B cell (primary cell): ENCODE measurements around the gene CMTM8. TPM values are rescaled to one million over a fixed set of nuclear protein-coding genes. Genes with fewer than 3 reads are reported as not detected.
A peak's percentile ranks its signal among the peaks of the same experiment; 100 is the strongest.

Source experiments
- ATAC-seq: fragments of 200-7000 bp; cut with Tn5 transposase; one replicate; pipeline ENCODE4 v1.10.0; 2021; ENCODE audit warnings: low read depth, mild to moderate bottlenecking, moderate number of reproducible peaks, moderate library complexity
- CTCF ChIA-PET: fragments of 350-600 bp; sonication (Branson Sonifier 250); formaldehyde crosslinking; loops from one replicate; lab custom pipeline; 2021; ENCODE audit warnings: antibody characterized with exemption, inconsistent platforms; lab: Charles Lee
- POLR2A ChIA-PET: fragments of 350-600 bp; sonication (Branson Sonifier 250); formaldehyde crosslinking; loops from one replicate; lab custom pipeline; 2021; ENCODE audit warnings: antibody characterized with exemption; lab: Charles Lee
- DNase-seq: peaks from one replicate; pipeline ENCODE4 v3.0.0; 2013
- H2AFZ ChIP-seq: 2 replicates; pipeline ENCODE4 v1.6.1; 2012; ENCODE audit warnings: mild to moderate bottlenecking, low read depth, low read length; ENCODE audit not compliant: insufficient read depth, poor library complexity, severe bottlenecking
- H3K27ac ChIP-seq, 2 donors: 1 replicate in 1 of 2; 2 replicates in 1 of 2; pipeline ENCODE4 v1.5.1; 2012 to 2013; ENCODE audit warnings: low read length in 2 of 2, mild to moderate bottlenecking in 2 of 2, moderate library complexity in 1 of 2
- H3K27me3 ChIP-seq, 4 experiments: fragments of 200-600 bp in 1 of 4; sonication (generic) in 1 of 4; replicated peaks in 1 of 4; 1 replicate in 2 of 4; 2 replicates in 2 of 4; pipeline versions ENCODE4 v1.6.1 to v1.7.0; 2013 to 2016; ENCODE audit warnings: low read length in 3 of 4, mild to moderate bottlenecking in 2 of 4, mixed read lengths in 1 of 4, moderate library complexity in 1 of 4; ENCODE audit not compliant: insufficient read depth in 4 of 4, control insufficient read depth in 3 of 4; ENCODE audit errors: control extremely low read depth in 1 of 4
- H3K36me3 ChIP-seq, 2 experiments: replicated peaks in 1 of 2; 1 replicate in 1 of 2; 2 replicates in 1 of 2; pipeline versions ENCODE4 v1.6.1 to v1.7.1; 2013; ENCODE audit warnings: low read length in 1 of 2; ENCODE audit not compliant: insufficient read depth in 2 of 2, control insufficient read depth in 1 of 2; ENCODE audit errors: control extremely low read depth in 1 of 2, extremely low read depth in 1 of 2
- H3K4me1 ChIP-seq, 2 donors: fragments of 200-600 bp in 1 of 2; sonication (generic) in 1 of 2; 1 replicate in 1 of 2; 2 replicates in 1 of 2; pipeline versions ENCODE4 v1.5.1 to v1.6.1; 2013 to 2017; ENCODE audit warnings: low read length in 2 of 2; ENCODE audit not compliant: control insufficient read depth in 2 of 2, insufficient read depth in 2 of 2
- H3K4me2 ChIP-seq: replicated peaks from 2 replicates; pipeline ENCODE3; 2012; ENCODE audit warnings: mild to moderate bottlenecking, low read depth, low read length; ENCODE audit not compliant: poor library complexity, severe bottlenecking
- H3K4me3 ChIP-seq, 5 experiments: fragments of 200-600 bp in 1 of 5; sonication (generic) in 1 of 5; 1 replicate in 3 of 5; 2 replicates in 2 of 5; pipeline versions ENCODE4 v1.5.1 to v1.7.0; 2011 to 2016; ENCODE audit warnings: low read length in 4 of 5, mild to moderate bottlenecking in 4 of 5, low read depth in 2 of 5, control low read depth in 1 of 5, moderate library complexity in 1 of 5; ENCODE audit not compliant: insufficient read depth in 1 of 5; ENCODE audit errors: control extremely low read depth in 1 of 5, extremely low read depth in 1 of 5
- H3K79me2 ChIP-seq: fragments of 200-600 bp; sonication (generic); one replicate; pipeline ENCODE4 v1.6.0; 2016; ENCODE audit warnings: low read length; ENCODE audit not compliant: control insufficient read depth, insufficient read depth
- H3K9ac ChIP-seq: fragments of 200-600 bp; sonication (generic); 2 replicates; pipeline ENCODE4 v1.6.1; 2017; ENCODE audit warnings: mild to moderate bottlenecking, low read length, moderate library complexity
- H3K9me3 ChIP-seq, 3 donors: one replicate each; pipeline versions ENCODE4 v1.6.1 to v1.7.1; 2013; ENCODE audit warnings: low read length in 2 of 3; ENCODE audit not compliant: control insufficient read depth in 2 of 3, insufficient read depth in 1 of 3; ENCODE audit errors: control extremely low read depth in 1 of 3
- H4K20me1 ChIP-seq: 2 replicates; pipeline ENCODE4 v1.6.0; 2012; ENCODE audit warnings: mild to moderate bottlenecking, low read length; ENCODE audit not compliant: insufficient read depth, control insufficient read depth, poor library complexity, severe bottlenecking
- H3K27ac Mint-ChIP-seq: one replicate; pipeline ENCODE4 v1.8.0; 2021; ENCODE audit warnings: mixed read lengths
- H3K27me3 Mint-ChIP-seq: one replicate; pipeline ENCODE4 v1.8.0; 2021; ENCODE audit warnings: mixed read lengths
- H3K4me1 Mint-ChIP-seq: one replicate; pipeline ENCODE4 v1.8.0; 2021; ENCODE audit warnings: mixed read lengths
- H3K4me3 Mint-ChIP-seq: one replicate; pipeline ENCODE4 v1.8.0; 2021; ENCODE audit warnings: mixed read lengths
- H3K9me3 Mint-ChIP-seq: one replicate; pipeline ENCODE4 v1.8.0; 2022; ENCODE audit warnings: mixed read lengths; ENCODE audit not compliant: insufficient read depth
- EZH2 ChIP-seq: IDR thresholded peaks from 2 replicates; pipeline ENCODE4 v1.6.1; 2012; ENCODE audit warnings: borderline replicate concordance, low read depth, mild to moderate bottlenecking, moderate library complexity, low read length; ENCODE audit not compliant: insufficient read depth, poor library complexity, severe bottlenecking
- WGBS: methylation state at CpG from one replicate; pipeline ENCODE4 v1.1.5; 2013; ENCODE audit warnings: missing lambda C conversion rate; ENCODE audit not compliant: insufficient coverage; 5-methylcytosine and 5-hydroxymethylcytosine counted together
- intact Hi-C: fragments of 100-400 bp; cut with micrococcal nuclease; formaldehyde crosslinking; loops from one replicate; pipeline ENCODE4 v1.10.0; 2022
- polyA plus RNA-seq: library from polyadenylated mRNA; depleted of rRNA; stranded (reverse); fragments of >200 nt; gene quantifications from 2 replicates; pipeline ENCODE4 v1.2.3, GENCODE V29; 2012
- total RNA-seq, 2 donors: library from RNA; stranded (reverse); fragments of 120-200 nt in 1 of 2; gene quantifications; 1 replicate in 1 of 2; 2 replicates in 1 of 2; pipeline versions ENCODE4 v1.2.3 to v1.2.4, GENCODE V29; 2013 to 2022
- TF ChIP-seq, protein P1 (sequence below): fragments of 200-600 bp; IDR thresholded peaks from one replicate; pipeline ENCODE4 v1.8.0; 2022; ENCODE audit warnings: antibody characterized with exemption, mild to moderate bottlenecking

CMTM8 gene
- total and polyA plus RNA-seq, 2 donors (not counting 1 experiment from before 2014, with no cell fraction given), result 0.25 to 0.28 TPM

GRCh38 chr3:32337505-32337904, 99.0 kb downstream of the CMTM8 start:
- H3K36me3 ChIP-seq, result no peaks in the 10 kb centered on the region
- Mint-ChIP-seq H3K27ac (no peak overlapping the region), H3K9me3 (no peaks in the 10 kb centered on the region), H3K4me1 (no peaks in the 10 kb centered on the region), H3K4me3 (no peak overlapping the region), H3K27me3 (no peaks in the 10 kb centered on the region)
- no peak overlapping the region for H3K4me2 ChIP-seq
- ChIA-PET CTCF (interaction anchor here (0.6 to 1.4 kb wide), 2 partner anchors 12 to 496 kb away, joined by 4 to 8 read pairs; no protein-coding TSS in a partner anchor), POLR2A (interaction anchor here (0.6 kb wide), 1 partner anchor 792 kb away, joined by 3 read pairs; no protein-coding TSS in a partner anchor)
- no peak overlapping the region for H3K4me3 ChIP-seq
- no peak overlapping the region for H2AFZ ChIP-seq
- no peaks in the 10 kb centered on the region for H3K27me3 ChIP-seq
- intact Hi-C loops, result no loop called here
- H4K20me1 ChIP-seq, result no peaks in the 10 kb centered on the region
- ATAC-seq (no peak), DNase-seq (no peak)
- no peak overlapping the region for H3K27ac ChIP-seq
- H3K9me3 ChIP-seq, result no peaks in the 10 kb centered on the region
- H3K9ac ChIP-seq, result no peak overlapping the region
- H3K79me2 ChIP-seq, result no peaks in the 10 kb centered on the region
- TF ChIP-seq, protein P1, sequence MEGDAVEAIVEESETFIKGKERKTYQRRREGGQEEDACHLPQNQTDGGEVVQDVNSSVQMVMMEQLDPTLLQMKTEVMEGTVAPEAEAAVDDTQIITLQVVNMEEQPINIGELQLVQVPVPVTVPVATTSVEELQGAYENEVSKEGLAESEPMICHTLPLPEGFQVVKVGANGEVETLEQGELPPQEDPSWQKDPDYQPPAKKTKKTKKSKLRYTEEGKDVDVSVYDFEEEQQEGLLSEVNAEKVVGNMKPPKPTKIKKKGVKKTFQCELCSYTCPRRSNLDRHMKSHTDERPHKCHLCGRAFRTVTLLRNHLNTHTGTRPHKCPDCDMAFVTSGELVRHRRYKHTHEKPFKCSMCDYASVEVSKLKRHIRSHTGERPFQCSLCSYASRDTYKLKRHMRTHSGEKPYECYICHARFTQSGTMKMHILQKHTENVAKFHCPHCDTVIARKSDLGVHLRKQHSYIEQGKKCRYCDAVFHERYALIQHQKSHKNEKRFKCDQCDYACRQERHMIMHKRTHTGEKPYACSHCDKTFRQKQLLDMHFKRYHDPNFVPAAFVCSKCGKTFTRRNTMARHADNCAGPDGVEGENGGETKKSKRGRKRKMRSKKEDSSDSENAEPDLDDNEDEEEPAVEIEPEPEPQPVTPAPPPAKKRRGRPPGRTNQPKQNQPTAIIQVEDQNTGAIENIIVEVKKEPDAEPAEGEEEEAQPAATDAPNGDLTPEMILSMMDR, result no peak
- no peak for TF ChIP-seq EZH2
- H3K4me1 ChIP-seq, result no peaks in the 10 kb centered on the region

- Histone ChIP-seq H3K27ac (no peak overlapping the region), H3K36me3 (no peaks in the 10 kb centered on the region), H3K4me2 (no peak overlapping the region), H2AFZ (no peak overlapping the region), H3K9ac (no peak overlapping the region), H3K27me3 (peaks cover 0 to 2% (median 0%) of the 10 kb centered on the region in 4 experiments), H3K79me2 (no peaks in the 10 kb centered on the region), H3K9me3 (no peaks in the 10 kb centered on the region), H3K4me1 (no peaks in the 10 kb centered on the region), H3K4me3 (no peak overlapping the region), H4K20me1 (no peaks in the 10 kb centered on the region)
- intact Hi-C loops, result loop anchor here (1.0 kb wide), 1 partner anchor 163 kb away; no protein-coding TSS in a partner anchor
- Mint-ChIP-seq H3K4me1 (no peaks in the 10 kb centered on the region), H3K9me3 (no peaks in the 10 kb centered on the region), H3K27me3 (no peaks in the 10 kb centered on the region), H3K27ac (no peak overlapping the region), H3K4me3 (no peak overlapping the region)
- ATAC-seq (peak; percentile 45), DNase-seq (peak; percentile 32)
- TF ChIP-seq EZH2, result no peak
- TF ChIP-seq, protein P1, result peak; percentile 31
- ChIA-PET POLR2A (no interaction called here), CTCF (no interaction called here)
- WGBS, result 53% methylated on average over 6 of the region's 6 CpGs
Measured at GRCh38 chr3:32340039-32340438, 101.6 kb downstream of the CMTM8 start.
